ENCODE data around the gene SLC12A8. TPM values are rescaled to one million over a fixed set of nuclear protein-coding genes. Genes with fewer than 3 reads are reported as not detected.

Gene SLC12A8
- total RNA-seq, 1 donor from 2014 or later, result 0.58 TPM

GRCh38 chr3:125240496-125240895, 27.9 kb upstream of the SLC12A8 start:
- Mint-ChIP-seq H3K27ac (no peak overlapping the region), H3K9me3 (no peaks in the 10 kb centered on the region), H3K4me1 (no peaks in the 10 kb centered on the region), H3K27me3 (no peaks in the 10 kb centered on the region), H3K4me3 (no peak overlapping the region), H3K36me3 (ENCODE audit: low read depth) (peaks cover 53% of the 10 kb centered on the region)
- no peak for DNase-seq
- CTCF ChIA-PET, result no interaction called here
- POLR2A ChIA-PET, result no interaction called here
- intact Hi-C loops (cut with micrococcal nuclease), result no loop called here
- TF ChIP-seq CTCF (IDR thresholded peaks at IDR 0.05), result no peak
- no peak for ATAC-seq (ENCODE audit: low read depth)

- no peak overlapping the region for H3K27ac Mint-ChIP-seq
These were observed 26.7 kb upstream of the SLC12A8 start for GRCh38 chr3:125239266-125239665.

GRCh38 chr3:125238759-125239158, 26.2 kb upstream of the SLC12A8 start:
- ATAC-seq (ENCODE audit: low read depth) (no peak), DNase-seq (no peak)
- intact Hi-C loops (cut with micrococcal nuclease), result no loop called here
- Mint-ChIP-seq H3K9me3 (no peaks in the 10 kb centered on the region), H3K4me3 (no peak overlapping the region), H3K36me3 (ENCODE audit: low read depth) (peaks cover 50% of the 10 kb centered on the region), H3K27ac (no peak overlapping the region), H3K27me3 (no peaks in the 10 kb centered on the region), H3K4me1 (no peaks in the 10 kb centered on the region)
- TF ChIP-seq CTCF (IDR thresholded peaks at IDR 0.05), result no peak
- CTCF ChIA-PET, result interaction anchor here (0.6 kb wide), 1 partner anchor 14 kb away, joined by 3 read pairs; no protein-coding TSS in a partner anchor
- POLR2A ChIA-PET, result no interaction called here

More at GRCh38 chr3:125239266-125239665, 26.7 kb upstream of the SLC12A8 start:
- ATAC-seq (ENCODE audit: low read depth) (no peak), DNase-seq (no peak)
- Mint-ChIP-seq H3K27me3 (no peaks in the 10 kb centered on the region), H3K4me1 (no peaks in the 10 kb centered on the region), H3K36me3 (ENCODE audit: low read depth) (peaks cover 50% of the 10 kb centered on the region), H3K4me3 (no peak overlapping the region), H3K9me3 (no peaks in the 10 kb centered on the region)
- no peak for TF ChIP-seq CTCF (IDR thresholded peaks at IDR 0.05)
- POLR2A ChIA-PET, result no interaction called here
- CTCF ChIA-PET, result no interaction called here
- intact Hi-C loops (cut with micrococcal nuclease), result no loop called here

GRCh38 chr3:125236331-125236903, 23.9 kb upstream of the SLC12A8 start:
- Mint-ChIP-seq H3K27me3 (no peaks in the 10 kb centered on the region), H3K27ac (no peak overlapping the region), H3K4me1 (no peaks in the 10 kb centered on the region), H3K9me3 (no peaks in the 10 kb centered on the region), H3K4me3 (no peak overlapping the region), H3K36me3 (ENCODE audit: low read depth) (peaks cover 59% of the 10 kb centered on the region)
- no peak for TF ChIP-seq CTCF (IDR thresholded peaks at IDR 0.05)
- CTCF ChIA-PET, result no interaction called here
- intact Hi-C loops (cut with micrococcal nuclease), result no loop called here
- DNase-seq, result no peak
- no peak for ATAC-seq (ENCODE audit: low read depth)
- POLR2A ChIA-PET, result no interaction called here

GRCh38 chr3:125234831-125235230, 22.3 kb upstream of the SLC12A8 start:
- ChIA-PET POLR2A (no interaction called here), CTCF (no interaction called here)
- Mint-ChIP-seq H3K27me3 (no peaks in the 10 kb centered on the region), H3K27ac (no peak overlapping the region), H3K36me3 (ENCODE audit: low read depth) (peaks cover 63% of the 10 kb centered on the region), H3K4me1 (no peaks in the 10 kb centered on the region), H3K4me3 (no peak overlapping the region), H3K9me3 (no peaks in the 10 kb centered on the region)
- DNase-seq (no peak), ATAC-seq (ENCODE audit: low read depth) (no peak)
- TF ChIP-seq CTCF (IDR thresholded peaks at IDR 0.05), result no peak
- intact Hi-C loops (cut with micrococcal nuclease), result no loop called here
